B cell (primary cell): Measurements from ENCODE around the gene ZNF132. TPM values are rescaled to one million over a fixed set of nuclear protein-coding genes. Genes with fewer than 3 reads are reported as not detected.
"Not testable (repeated sequence)": the region's sequence is repeated elsewhere in the genome, so short reads cannot be mapped to it uniquely, and the experiment has no call there.

Experiments used
- ATAC-seq: fragments of 200-7000 bp; cut with Tn5 transposase; one replicate; pipeline ENCODE4 v1.10.0; 2021; ENCODE audit warnings: low read depth, mild to moderate bottlenecking, moderate number of reproducible peaks, moderate library complexity
- CTCF ChIA-PET: fragments of 350-600 bp; sonication (Branson Sonifier 250); formaldehyde crosslinking; loops from one replicate; lab custom pipeline; 2021; ENCODE audit warnings: antibody characterized with exemption, inconsistent platforms; lab: Charles Lee
- POLR2A ChIA-PET: fragments of 350-600 bp; sonication (Branson Sonifier 250); formaldehyde crosslinking; loops from one replicate; lab custom pipeline; 2021; ENCODE audit warnings: antibody characterized with exemption; lab: Charles Lee
- DNase-seq: peaks from one replicate; pipeline ENCODE4 v3.0.0; 2013
- H2AFZ ChIP-seq: 2 replicates; pipeline ENCODE4 v1.6.1; 2012; ENCODE audit warnings: mild to moderate bottlenecking, low read depth, low read length; ENCODE audit not compliant: insufficient read depth, poor library complexity, severe bottlenecking
- H3K27ac ChIP-seq, 2 donors: 1 replicate in 1 of 2; 2 replicates in 1 of 2; pipeline ENCODE4 v1.5.1; 2012 to 2013; ENCODE audit warnings: low read length in 2 of 2, mild to moderate bottlenecking in 2 of 2, moderate library complexity in 1 of 2
- H3K27me3 ChIP-seq, 4 experiments: fragments of 200-600 bp in 1 of 4; sonication (generic) in 1 of 4; replicated peaks in 1 of 4; 1 replicate in 2 of 4; 2 replicates in 2 of 4; pipeline versions ENCODE4 v1.6.1 to v1.7.0; 2013 to 2016; ENCODE audit warnings: low read length in 3 of 4, mild to moderate bottlenecking in 2 of 4, mixed read lengths in 1 of 4, moderate library complexity in 1 of 4; ENCODE audit not compliant: insufficient read depth in 4 of 4, control insufficient read depth in 3 of 4; ENCODE audit errors: control extremely low read depth in 1 of 4
- H3K36me3 ChIP-seq, 2 experiments: replicated peaks in 1 of 2; 1 replicate in 1 of 2; 2 replicates in 1 of 2; pipeline versions ENCODE4 v1.6.1 to v1.7.1; 2013; ENCODE audit warnings: low read length in 1 of 2; ENCODE audit not compliant: insufficient read depth in 2 of 2, control insufficient read depth in 1 of 2; ENCODE audit errors: control extremely low read depth in 1 of 2, extremely low read depth in 1 of 2
- H3K4me1 ChIP-seq, 2 donors: fragments of 200-600 bp in 1 of 2; sonication (generic) in 1 of 2; 1 replicate in 1 of 2; 2 replicates in 1 of 2; pipeline versions ENCODE4 v1.5.1 to v1.6.1; 2013 to 2017; ENCODE audit warnings: low read length in 2 of 2; ENCODE audit not compliant: control insufficient read depth in 2 of 2, insufficient read depth in 2 of 2
- H3K4me2 ChIP-seq: replicated peaks from 2 replicates; pipeline ENCODE3; 2012; ENCODE audit warnings: mild to moderate bottlenecking, low read depth, low read length; ENCODE audit not compliant: poor library complexity, severe bottlenecking
- H3K4me3 ChIP-seq, 5 experiments: fragments of 200-600 bp in 1 of 5; sonication (generic) in 1 of 5; 1 replicate in 3 of 5; 2 replicates in 2 of 5; pipeline versions ENCODE4 v1.5.1 to v1.7.0; 2011 to 2016; ENCODE audit warnings: low read length in 4 of 5, mild to moderate bottlenecking in 4 of 5, low read depth in 2 of 5, control low read depth in 1 of 5, moderate library complexity in 1 of 5; ENCODE audit not compliant: insufficient read depth in 1 of 5; ENCODE audit errors: control extremely low read depth in 1 of 5, extremely low read depth in 1 of 5
- H3K79me2 ChIP-seq: fragments of 200-600 bp; sonication (generic); one replicate; pipeline ENCODE4 v1.6.0; 2016; ENCODE audit warnings: low read length; ENCODE audit not compliant: control insufficient read depth, insufficient read depth
- H3K9ac ChIP-seq: fragments of 200-600 bp; sonication (generic); 2 replicates; pipeline ENCODE4 v1.6.1; 2017; ENCODE audit warnings: mild to moderate bottlenecking, low read length, moderate library complexity
- H3K9me3 ChIP-seq, 3 donors: one replicate each; pipeline versions ENCODE4 v1.6.1 to v1.7.1; 2013; ENCODE audit warnings: low read length in 2 of 3; ENCODE audit not compliant: control insufficient read depth in 2 of 3, insufficient read depth in 1 of 3; ENCODE audit errors: control extremely low read depth in 1 of 3
- H4K20me1 ChIP-seq: 2 replicates; pipeline ENCODE4 v1.6.0; 2012; ENCODE audit warnings: mild to moderate bottlenecking, low read length; ENCODE audit not compliant: insufficient read depth, control insufficient read depth, poor library complexity, severe bottlenecking
- H3K27ac Mint-ChIP-seq: one replicate; pipeline ENCODE4 v1.8.0; 2021; ENCODE audit warnings: mixed read lengths
- H3K27me3 Mint-ChIP-seq: one replicate; pipeline ENCODE4 v1.8.0; 2021; ENCODE audit warnings: mixed read lengths
- H3K4me1 Mint-ChIP-seq: one replicate; pipeline ENCODE4 v1.8.0; 2021; ENCODE audit warnings: mixed read lengths
- H3K4me3 Mint-ChIP-seq: one replicate; pipeline ENCODE4 v1.8.0; 2021; ENCODE audit warnings: mixed read lengths
- H3K9me3 Mint-ChIP-seq: one replicate; pipeline ENCODE4 v1.8.0; 2022; ENCODE audit warnings: mixed read lengths; ENCODE audit not compliant: insufficient read depth
- CTCF ChIP-seq: fragments of 200-600 bp; IDR thresholded peaks from one replicate; pipeline ENCODE4 v1.8.0; 2022; ENCODE audit warnings: antibody characterized with exemption, mild to moderate bottlenecking
- EZH2 ChIP-seq: IDR thresholded peaks from 2 replicates; pipeline ENCODE4 v1.6.1; 2012; ENCODE audit warnings: borderline replicate concordance, low read depth, mild to moderate bottlenecking, moderate library complexity, low read length; ENCODE audit not compliant: insufficient read depth, poor library complexity, severe bottlenecking
- WGBS: methylation state at CpG from one replicate; pipeline ENCODE4 v1.1.5; 2013; ENCODE audit warnings: missing lambda C conversion rate; ENCODE audit not compliant: insufficient coverage; 5-methylcytosine and 5-hydroxymethylcytosine counted together
- intact Hi-C: fragments of 100-400 bp; cut with micrococcal nuclease; formaldehyde crosslinking; loops from one replicate; pipeline ENCODE4 v1.10.0; 2022
- polyA plus RNA-seq: library from polyadenylated mRNA; depleted of rRNA; stranded (reverse); fragments of >200 nt; gene quantifications from 2 replicates; pipeline ENCODE4 v1.2.3, GENCODE V29; 2012
- total RNA-seq, 2 donors: library from RNA; stranded (reverse); fragments of 120-200 nt in 1 of 2; gene quantifications; 1 replicate in 1 of 2; 2 replicates in 1 of 2; pipeline versions ENCODE4 v1.2.3 to v1.2.4, GENCODE V29; 2013 to 2022

ZNF132 gene
- total and polyA plus RNA-seq, 2 donors (not counting 1 experiment from before 2014, with no cell fraction given) = 1.6 to 14.7 TPM

GRCh38 chr19:58406818-58407657, 32.9 kb downstream of the ZNF132 start:
- Mint-ChIP-seq H3K4me1 (peaks cover 33% of the 10 kb centered on the region), H3K4me3 (peak overlapping the region; percentile 97), H3K27me3 (no peaks in the 10 kb centered on the region), H3K27ac (peak overlapping the region; percentile 76), H3K9me3 (no peaks in the 10 kb centered on the region)
- TF ChIP-seq EZH2 = no peak
- peak; percentile 13 for TF ChIP-seq CTCF
- DNase-seq (peak; percentile 38), ATAC-seq (no peak)
- H3K27me3 ChIP-seq = no peaks in the 10 kb centered on the region
- peak overlapping the region in 3 of 5 experiments; percentile 82 to 93 (median 83) for H3K4me3 ChIP-seq
- ChIA-PET CTCF (interaction anchor here (1.8 kb wide), 1 partner anchor 113 kb away, joined by 6 read pairs; the partner anchor contains the start of gene ZBTB45), POLR2A (no interaction called here)
- peaks cover 11 to 23% of the 10 kb centered on the region in 2 donors for H3K4me1 ChIP-seq
- H3K9me3 ChIP-seq = peaks cover 0 to 3% (median 0%) of the 10 kb centered on the region in 3 donors
- H3K36me3 ChIP-seq = no peaks in the 10 kb centered on the region
- peak overlapping the region; percentile 82 to 93 for H3K27ac ChIP-seq
- intact Hi-C loops = loop anchor here (5.0 kb wide), 1 partner anchor 60 kb away; no protein-coding TSS in a partner anchor
- peaks cover 5% of the 10 kb centered on the region for H3K79me2 ChIP-seq
- peak overlapping the region; percentile 81 for H2AFZ ChIP-seq
- H4K20me1 ChIP-seq = no peaks in the 10 kb centered on the region
- H3K4me2 ChIP-seq = peak overlapping the region; percentile 85
- WGBS = 82% methylated on average over 10 of the region's 10 CpGs
- H3K9ac ChIP-seq = peak overlapping the region; percentile 91

DNA sequence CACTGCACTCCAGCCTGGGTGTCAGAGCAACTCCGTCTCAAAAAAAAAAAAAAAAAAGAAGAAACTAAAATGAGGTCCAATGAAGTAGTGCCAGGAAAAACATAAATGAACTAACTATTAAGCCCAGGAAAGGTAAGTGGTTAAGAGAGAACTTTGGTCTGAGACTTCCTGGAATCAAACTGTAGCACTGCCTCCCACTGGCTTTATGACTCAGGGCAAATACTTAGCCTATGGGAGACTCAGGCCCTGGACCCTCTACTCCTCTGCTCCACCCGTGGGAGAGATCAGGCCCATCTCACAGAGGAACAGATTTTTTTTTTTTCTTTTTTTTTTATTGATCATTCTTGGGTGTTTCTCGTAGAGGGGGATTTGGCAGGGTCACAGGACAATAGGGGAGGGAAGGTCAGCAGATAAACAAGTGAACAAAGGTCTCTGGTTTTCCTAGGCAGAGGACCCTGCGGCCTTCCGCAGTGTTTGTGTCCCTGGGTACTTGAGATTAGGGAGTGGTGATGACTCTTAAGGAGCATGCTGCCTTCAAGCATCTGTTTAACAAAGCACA, 36.0 kb downstream of the ZNF132 start:
- H3K4me1 Mint-ChIP-seq = peaks cover 32% of the 10 kb centered on the region
- H3K4me3 Mint-ChIP-seq, H3K27ac ChIP-seq, H3K4me3 ChIP-seq, H3K27ac Mint-ChIP-seq, POLR2A ChIA-PET, H3K36me3 ChIP-seq, H4K20me1 ChIP-seq, H3K79me2 ChIP-seq, H3K4me2 ChIP-seq, H3K9me3 ChIP-seq, H3K27me3 ChIP-seq, CTCF ChIA-PET, DNase-seq, H3K27me3 Mint-ChIP-seq, ATAC-seq, H3K9me3 Mint-ChIP-seq, intact Hi-C loops, H2AFZ ChIP-seq, H3K9ac ChIP-seq: not testable (repeated sequence)
- H3K4me1 ChIP-seq = peaks cover 14 to 29% of the 10 kb centered on the region in 2 donors
- no CpG with 5 or more reads among the region's 5 CpGs for WGBS
